NCI-H1930 (cell line): ENCODE data around the gene SIN3B.
"Not testable (repeated sequence)": the region's sequence is repeated elsewhere in the genome, so short reads cannot be mapped to it uniquely, and the experiment has no call there.

Experiments
- DNase-seq, 2 experiments: peaks; one replicate each; lab custom pipeline; 2025; lab: John Stamatoyannopoulos, UW

The SIN3B gene

DNA sequence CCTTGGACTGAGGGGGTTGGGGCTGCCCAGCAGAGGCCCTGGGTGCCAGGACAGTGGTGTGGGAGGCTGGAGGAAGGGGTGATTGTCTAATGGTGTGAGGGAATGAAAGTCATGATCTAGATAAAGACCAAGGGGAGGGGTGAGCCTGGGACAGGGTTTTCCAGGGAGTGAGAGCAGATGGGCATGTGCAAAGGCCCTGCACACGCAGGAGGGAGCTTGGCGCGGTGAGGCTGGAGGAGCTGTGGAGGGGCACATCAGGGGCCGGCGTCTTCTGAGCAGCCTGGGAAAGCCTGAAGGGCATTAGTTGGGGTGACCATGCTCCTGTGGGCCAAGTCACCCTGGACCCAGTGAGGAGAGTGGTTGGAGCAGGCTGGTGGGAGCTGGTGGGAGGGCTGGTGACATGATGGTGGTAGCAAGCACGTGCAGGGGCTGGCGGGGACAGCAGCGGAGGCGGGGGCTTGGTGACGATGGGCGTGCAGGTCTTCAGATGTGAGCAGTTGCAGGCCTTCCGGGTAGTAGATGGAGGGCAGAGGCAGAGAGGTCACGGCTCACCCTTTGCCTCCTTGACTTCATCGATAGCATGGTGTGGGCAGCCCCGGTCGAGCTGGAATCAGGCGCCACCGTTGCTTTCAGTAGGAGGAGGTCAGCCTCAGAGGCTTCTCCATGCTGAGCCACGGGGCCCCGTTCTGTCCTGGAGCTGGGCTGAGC lies 39.4 kb downstream of the SIN3B start:
- DNase-seq: no peak

DNA sequence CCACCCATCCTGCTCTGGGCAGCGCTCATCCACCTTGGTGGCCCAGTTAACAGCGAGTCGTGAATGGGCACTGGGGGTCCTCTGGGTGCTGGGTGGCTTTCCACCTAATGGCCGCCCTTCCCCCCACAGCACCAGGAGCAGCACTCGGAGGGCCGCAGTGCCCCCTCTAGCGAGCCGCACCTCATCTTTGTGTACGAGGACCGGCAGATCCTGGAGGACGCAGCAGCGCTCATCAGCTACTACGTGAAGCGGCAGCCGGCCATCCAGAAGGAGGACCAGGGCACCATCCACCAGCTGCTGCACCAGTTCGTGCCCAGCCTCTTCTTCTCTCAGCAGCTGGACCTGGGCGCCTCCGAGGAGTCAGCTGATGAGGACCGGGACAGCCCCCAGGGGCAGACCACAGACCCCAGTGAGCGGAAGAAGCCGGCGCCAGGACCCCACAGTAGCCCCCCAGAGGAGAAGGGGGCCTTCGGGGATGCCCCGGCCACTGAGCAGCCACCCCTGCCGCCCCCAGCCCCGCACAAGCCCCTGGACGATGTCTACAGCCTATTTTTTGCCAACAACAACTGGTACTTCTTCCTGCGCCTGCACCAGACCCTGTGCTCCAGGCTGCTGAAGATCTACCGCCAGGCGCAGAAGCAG lies 40.3 kb downstream of the SIN3B start:
- DNase-seq: no peak

DNA sequence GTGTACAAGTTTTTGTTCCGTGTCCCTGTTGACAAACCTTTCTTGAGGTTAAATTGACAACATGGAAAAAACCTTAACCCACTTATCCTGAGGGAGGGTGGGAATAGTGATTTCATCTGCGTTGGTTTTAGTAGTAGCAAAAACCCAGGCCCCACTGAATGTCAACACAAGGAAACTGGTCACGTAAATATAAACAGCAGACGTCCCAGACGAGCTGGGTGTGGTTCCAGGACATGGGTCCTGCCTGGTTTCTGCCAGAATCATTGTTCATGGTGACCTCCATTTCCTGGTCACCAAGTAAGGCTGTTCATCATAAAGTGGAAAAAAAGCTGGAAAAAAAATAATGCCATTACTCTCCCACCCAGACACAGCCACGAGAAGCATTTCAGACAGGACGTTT lies 42.7 kb downstream of the SIN3B start:
- no peak for DNase-seq

DNA sequence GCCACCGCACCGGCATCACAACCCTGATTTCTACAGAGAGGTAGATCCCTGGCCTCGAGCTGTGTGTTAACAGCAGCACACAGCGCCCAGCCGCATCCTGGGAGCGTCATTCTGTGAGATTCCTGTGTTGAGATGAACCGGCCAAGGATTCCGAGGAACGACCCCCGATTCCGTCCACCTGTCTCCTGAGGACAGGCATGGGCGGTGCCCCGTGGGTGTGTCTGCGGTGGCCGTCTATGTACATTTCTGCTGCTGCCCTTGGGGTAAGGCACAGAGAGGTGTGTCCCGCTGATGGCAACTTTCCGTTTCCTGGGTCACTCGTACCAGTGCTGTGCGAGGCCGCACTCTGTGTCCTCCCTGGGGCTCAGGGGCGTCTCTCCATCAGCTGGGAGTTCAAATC lies 43.5 kb downstream of the SIN3B start:
- DNase-seq: no peak

DNA sequence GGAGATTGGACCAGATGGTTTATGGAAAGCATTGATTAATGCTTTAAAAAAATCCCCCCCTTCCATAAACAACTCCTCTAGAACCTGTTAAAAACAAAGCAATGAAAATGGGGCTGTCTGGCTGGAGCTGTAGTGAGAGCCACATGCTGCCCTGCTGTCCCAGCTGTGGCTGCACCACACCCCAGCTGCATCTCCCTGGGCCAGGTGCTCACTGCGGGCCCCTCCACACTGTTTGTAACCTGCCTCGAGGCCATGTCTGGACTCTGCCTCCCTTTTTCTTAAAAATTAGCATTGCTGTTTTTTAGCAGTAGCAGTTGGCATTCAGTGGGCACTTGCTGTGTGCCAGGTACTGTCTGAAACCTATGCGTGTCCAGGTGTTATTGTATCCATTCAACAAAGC lies 44.4 kb downstream of the SIN3B start:
- no peak for DNase-seq

DNA sequence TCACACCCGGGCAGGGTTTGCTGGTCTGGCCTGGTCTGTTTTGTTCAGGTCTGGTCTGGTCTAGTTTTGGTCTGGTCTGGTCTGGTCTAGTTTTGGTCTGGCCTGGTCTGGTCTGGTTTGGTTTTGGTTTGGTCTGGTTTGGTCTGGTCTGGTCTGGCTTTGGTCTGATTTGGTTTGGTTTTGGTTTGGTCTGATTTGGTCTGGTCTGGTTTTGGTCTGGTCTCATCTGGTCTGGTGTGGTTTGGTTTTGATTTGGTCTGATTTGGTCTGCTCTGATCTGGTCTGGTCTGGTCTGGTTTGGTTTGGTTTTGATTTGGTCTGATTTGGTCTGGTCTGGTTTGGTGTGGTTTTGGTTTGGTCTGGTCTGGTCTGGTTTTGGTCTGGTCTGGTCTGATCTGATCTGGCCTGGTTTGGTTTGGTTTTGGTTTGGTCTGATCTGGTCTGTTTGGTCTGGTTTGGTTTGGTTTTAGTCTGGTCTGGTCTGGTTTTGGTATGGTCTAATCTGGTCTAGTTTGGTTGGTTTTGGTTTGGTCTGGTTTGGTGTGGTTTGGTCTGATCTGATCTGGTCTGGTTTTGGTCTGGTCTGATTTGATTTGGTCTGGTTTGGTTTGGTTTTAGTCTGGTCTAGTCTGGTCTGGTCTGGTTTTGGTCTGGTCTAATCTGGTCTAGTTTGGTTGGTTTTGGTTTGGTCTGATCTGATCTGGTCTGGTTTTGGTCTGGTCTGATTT lies 45.2 kb downstream of the SIN3B start:
- DNase-seq: no peak

DNA sequence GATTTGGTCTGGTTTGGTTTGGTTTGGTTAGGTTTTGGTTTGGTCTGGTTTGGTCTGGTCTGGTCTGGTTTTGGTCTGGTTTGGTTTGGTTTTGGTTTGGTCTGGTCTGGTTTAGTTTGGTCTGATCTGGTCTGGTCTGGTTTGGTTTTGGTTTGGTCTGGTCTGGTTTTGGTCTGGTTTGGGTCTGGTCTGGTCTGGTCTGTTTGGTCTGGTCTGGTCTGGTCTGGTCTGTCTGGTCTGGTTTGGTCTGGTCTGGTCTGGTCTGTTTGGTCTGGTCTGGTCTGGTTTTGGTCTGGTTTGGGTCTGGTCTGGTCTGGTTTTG lies 45.7 kb downstream of the SIN3B start:
- not testable (repeated sequence) for DNase-seq

DNA sequence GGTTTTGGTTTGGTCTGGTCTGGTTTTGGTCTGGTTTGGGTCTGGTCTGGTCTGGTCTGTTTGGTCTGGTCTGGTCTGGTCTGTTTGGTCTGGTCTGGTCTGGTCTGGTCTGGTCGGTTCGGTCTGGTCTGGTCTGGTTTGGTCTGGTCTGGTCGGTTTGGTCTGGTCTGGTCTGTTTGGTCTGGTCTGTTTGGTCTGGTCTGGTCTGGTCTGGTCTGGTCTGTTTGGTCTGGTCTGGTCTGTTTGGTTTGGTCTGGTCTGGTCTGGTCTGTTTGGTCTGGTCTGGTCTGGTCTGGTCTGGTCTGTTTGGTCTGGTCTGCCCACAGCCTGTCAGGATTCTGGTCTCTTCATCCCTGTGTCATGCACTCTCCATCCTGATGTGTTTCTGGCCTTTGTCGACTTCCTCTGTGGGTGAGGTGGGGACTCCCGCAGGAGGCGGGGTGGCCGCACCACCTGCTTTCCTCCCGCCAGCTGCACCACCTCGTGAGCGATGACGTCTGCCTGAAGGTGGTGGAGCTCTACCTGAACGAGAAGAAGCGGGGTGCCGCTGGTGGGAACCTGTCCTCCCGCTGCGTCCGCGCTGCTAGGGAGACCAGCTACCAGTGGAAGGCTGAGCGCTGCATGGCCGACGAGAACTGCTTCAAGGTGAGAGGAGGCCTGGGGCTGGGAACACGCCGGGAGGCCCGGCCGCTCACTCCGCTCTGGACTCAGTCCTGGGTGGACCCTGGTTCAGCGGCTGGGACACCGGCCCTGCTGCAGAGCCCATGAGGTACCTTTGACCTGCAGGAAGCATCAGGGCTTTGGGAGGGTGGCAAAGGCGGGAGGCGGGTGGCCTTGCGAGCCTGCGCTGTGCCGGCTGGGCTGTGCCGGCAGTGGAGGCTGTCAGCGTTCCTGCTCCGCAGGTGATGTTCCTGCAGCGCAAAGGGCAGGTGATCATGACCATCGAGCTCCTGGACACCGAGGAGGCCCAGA lies 46.7 kb downstream of the SIN3B start:
- no peak for DNase-seq

DNA sequence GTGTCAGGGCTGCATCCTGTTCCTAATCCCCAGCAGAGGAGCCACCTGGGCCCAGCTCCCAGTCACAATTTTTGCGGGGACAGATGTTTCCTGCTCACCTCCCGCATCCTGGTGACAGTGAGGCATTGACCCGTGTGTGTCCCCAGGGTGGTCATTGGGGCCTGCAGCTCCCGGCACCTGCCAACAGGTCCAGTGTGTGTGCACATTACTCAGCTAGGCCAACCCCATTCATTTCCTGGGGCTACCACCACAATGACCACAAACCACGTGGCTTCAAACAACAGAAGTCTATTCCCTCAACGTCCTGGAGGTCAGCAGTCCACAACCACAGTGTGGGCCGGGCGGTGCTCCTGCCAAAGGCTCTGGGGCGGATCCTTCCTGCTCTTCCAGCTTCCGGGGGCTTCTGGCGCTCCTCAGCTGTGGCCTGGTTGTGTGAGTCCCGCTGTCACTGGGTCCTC lies 47.7 kb downstream of the SIN3B start:
- no peak for DNase-seq

DNA sequence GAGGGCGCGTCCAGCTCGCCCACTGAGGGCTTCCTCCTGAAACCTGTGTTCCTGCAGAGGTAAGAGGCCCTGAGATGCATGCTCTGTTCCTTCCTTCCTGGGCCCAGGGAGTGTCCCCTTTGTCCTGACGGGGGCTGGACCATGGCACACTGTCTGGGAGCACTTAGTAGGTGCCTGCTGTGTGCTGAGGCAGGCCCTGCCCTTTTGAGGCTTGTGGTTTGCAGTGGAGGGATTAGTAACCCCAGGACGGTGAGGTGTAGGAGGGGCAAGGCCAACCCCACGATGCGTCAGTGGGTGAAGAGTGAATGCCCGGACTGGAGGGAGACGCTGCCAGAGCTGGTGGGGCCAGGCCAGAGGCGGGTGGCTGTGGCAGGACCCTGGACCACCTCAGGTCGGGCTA lies 48.4 kb downstream of the SIN3B start:
- DNase-seq: no peak

DNA sequence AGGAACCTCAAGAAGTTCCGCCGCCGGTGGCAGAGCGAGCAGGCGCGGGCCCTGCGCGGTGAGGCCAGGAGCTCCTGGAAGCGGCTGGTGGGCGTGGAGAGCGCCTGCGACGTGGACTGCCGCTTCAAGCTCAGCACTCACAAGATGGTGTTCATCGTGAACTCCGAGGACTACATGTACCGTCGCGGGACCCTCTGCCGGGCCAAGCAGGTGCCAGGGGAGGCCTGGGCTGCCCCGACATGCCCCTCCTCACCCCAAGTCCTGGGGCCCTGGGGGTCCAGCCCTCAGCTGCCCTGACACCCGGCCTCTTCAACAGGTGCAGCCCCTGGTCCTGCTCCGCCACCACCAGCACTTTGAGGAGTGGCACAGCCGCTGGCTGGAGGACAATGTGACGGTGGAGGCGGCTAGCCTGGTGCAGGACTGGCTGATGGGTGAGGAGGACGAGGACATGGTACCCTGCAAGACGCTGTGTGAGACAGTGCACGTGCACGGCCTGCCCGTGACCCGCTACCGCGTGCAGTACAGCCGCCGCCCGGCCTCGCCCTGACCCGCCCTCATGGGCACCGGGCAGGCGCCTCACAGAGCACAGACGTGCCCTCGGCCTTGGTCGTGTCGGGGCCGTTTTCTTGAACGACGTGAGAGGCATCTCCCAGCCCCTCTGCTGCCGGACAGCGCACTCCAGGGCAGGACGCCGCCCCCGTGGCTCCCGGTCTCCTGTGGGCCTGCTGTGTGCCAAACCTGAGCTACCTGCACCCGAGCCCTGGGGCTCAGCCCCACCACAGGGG lies 49.2 kb downstream of the SIN3B start:
- no peak for DNase-seq

DNA sequence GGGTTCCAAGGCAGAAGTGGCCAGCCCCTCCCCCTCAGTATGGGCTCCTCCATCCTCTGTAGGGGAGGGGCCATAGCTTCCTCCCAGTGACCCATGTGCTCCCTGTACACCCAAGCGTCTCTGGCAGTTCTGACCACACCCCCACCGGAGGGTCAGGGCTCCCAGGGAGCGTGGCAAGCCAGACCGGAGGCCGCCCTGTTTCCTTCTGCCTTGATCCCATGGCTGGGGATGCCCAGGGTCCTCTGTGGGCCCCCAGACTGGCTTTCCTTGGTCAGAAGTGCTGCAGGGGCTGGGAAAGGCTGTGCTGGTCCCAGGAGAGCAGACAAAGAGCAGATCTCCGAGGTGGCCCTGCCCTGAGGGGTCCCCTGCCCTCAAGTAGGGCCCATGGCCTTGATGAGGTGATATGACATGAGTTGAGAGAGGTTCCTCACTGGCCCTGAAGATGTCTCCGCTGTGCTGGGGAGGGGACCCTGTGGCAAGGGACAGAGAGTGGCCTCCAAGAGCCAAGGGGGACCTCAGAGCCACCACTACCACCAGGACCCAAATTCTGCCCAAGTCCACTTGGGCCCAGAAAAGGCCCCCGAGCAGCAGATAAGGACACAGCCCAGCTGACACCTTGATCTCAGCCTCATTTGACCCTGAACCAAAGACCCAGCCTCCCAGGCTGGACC lies 51.8 kb downstream of the SIN3B start:
- DNase-seq: no peak

DNA sequence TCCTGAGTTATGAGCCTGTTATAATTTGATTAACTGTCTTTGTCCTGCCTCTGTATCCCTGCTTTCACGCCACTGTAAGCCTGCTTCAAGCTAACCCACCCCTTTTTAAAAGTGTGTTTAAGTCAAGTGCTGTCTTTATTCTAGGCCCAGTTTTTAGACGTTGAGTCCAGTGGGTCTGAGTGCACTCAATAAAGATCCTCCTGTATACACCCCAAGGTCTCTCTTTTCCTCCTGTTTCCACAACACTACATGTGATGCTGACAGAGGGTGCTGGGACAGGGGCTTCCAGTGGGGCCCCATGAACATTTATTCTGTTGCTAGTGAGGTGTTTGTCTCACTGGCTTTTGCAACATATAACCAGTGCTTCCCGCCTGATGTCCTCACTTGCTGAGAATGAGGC lies 52.9 kb downstream of the SIN3B start:
- no peak for DNase-seq

DNA sequence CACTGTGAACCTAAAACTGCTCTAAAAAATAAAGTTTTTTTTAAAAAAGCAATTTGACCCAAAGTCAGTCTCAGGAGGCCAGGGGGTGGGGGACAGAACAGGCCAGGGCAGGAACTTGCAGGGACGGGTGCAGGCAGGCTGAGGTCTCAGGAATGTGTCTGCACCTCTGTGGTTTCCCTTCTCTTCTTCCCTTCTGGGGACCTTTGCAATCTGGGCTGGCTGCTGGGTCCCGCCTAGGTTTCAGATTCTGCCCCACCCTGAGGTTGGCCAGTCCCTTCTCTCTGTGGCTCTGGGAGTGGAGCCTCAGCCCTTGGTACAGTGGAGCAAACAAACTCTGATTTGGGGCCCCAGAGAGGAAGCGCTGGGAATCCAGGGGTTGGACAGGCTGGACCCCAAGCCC lies 54.3 kb downstream of the SIN3B start:
- no peak for DNase-seq

DNA sequence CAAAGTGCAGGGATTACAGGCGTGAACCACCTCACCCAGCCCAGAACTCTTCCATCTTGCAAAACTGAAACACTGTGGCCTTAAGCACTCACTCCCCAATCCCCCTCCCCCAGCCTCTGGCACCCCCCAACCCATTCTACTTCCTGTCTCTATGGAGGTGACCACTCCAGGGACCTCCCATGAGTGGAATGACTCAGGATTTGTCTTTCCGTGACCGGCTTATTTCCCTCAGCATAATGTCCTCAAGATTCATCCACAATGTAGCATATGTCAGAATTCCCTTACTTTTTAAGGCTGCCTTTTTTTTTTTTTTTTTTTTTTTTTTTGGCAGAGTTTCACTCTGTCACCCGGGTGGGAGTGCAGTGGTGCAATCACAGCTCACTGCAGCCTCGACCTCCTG lies 56.0 kb downstream of the SIN3B start:
- DNase-seq: no peak

DNA sequence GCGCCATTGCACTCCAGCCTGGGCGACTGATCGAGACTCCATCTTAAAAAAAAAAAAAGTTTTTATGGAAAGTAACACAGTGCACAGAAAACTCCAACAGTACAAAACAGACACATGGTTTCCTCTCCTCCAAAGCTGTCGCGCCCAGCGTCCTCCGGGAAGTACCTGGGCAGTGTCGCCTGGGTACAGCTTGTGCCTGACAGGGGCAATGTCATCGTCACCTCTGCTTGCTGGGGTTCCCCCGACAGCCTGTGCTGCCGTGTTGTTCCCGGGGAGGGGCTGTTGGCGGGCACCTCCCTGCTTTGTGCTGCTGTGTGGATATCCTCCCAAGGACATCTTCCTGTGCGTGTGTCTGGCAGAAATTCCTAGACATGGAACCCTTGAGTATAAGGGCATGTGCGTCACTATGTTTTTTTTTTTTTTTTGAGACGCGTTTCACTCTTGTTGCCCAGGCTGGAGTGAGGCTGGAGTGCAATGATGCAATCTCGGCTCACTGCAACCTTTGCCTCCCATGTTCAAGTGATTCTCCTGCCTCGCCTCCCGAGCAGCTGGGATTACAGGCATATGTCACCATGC lies 57.2 kb downstream of the SIN3B start:
- no peak for DNase-seq

DNA sequence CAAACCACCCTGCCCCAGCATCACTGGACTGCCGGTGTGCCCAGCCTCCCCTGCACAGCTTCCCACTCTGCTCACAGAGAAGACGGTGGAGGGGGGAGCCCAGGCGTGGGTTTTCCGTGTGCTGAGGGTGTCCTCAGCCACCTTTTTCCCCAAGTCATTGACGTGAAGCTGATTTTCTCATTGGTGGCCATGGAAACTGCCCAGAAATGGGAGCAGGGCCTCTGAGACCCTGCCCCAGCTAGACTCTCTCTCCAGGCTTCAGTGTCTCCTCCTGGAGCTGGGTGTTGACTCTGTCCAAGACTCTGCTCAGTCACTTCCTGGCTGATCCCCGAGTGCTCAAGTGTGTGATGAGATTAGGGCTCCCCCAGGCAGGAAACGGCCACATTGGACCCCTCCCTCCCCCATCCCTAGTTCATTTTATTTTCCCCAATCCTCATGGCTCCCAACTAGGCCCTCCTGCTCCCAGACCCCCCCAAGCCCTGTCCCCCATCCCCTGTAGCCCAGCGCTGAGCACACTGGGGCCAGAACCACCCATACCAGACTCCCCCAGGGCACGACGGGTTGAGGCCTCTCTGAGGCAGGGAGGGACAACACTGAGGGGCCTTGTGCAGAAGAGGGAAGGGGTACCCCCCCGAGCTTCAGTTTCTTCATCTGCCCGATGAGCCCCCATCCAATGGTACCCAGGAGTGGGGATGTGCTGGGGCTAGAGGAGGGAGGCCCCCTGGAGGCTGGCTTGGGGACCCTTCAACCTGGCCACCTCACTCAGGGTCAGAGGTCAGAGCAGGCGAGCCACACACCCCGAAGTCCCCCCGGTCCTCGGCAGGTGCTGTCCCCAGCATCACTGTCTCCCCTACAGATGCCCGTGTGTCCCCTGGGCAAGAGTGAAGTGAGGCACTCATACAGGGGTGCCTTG lies 58.4 kb downstream of the SIN3B start:
- no peak for DNase-seq

DNA sequence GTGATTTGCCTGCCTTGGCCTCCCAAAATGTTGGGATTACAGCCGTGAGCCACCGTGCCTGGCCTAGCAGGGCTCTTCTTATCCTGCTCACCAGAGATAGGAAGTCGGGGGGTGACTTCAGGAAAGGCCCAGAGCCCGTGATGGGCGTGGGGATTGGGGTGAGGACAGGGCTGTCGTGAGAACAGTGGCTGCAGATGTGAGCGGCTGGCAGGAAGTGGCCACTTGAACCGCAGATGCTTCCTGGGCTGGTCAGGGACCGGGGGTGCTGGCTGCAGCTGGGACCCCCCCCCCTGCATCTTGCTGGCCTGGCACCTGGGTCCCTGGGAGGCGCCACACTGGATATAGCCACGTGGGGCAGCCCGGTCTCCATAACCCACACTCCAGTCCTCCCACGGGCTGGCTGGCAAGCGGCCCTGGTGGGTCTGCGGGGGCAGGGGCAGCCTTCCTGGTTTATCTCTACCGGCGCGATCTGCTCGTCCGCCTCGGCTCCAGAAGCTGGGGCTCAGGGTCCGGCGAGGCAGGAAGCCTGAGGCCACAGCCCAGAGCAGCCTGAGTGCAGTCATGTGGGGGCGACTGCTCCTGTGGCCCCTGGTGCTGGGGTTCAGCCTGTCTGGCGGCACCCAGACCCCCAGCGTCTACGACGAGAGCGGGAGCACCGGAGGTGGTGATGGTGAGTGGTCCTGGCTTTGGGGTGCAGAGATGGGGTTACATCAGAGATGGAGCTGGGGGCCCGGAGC lies 59.6 kb downstream of the SIN3B start, which contains the start of gene F2RL3:
Gene F2RL3 (plus strand): TSS at position 371 of the 737 bp plus-strand sequence. CDS start 191 bp downstream, at position 562.
- DNase-seq: no peak
